GM23338 (cell line): Measurements from ENCODE around the gene SURF4. TPM values are rescaled to one million over a fixed set of nuclear protein-coding genes. Genes with fewer than 3 reads are reported as not detected.
"Not testable (repeated sequence)": the region's sequence is repeated elsewhere in the genome, so short reads cannot be mapped to it uniquely, and the experiment has no call there.

Experiments used
- ATAC-seq: fragments of 200-7000 bp; cut with Tn5 transposase; 3 replicates; pipeline ENCODE4 v1.9.1; 2020
- DNase-seq: peaks from one replicate; pipeline ENCODE4 v3.0.0-alpha.2; 2015; ENCODE audit warnings: low spot score
- H2AFZ ChIP-seq: fragments of 200-600 bp; sonication (generic); 2 replicates; pipeline ENCODE4 v1.8.0; 2016; ENCODE audit warnings: antibody characterized with exemption, mild to moderate bottlenecking, moderate library complexity
- H3F3A ChIP-seq: fragments of 200-600 bp; sonication (generic); replicated peaks from 2 replicates; pipeline ENCODE4 v1.8.0; 2017; ENCODE audit warnings: antibody characterized with exemption, mixed run types, low read depth
- H3K27ac ChIP-seq: fragments of 200-600 bp; sonication (generic); 2 replicates; pipeline ENCODE4 v1.6.1; 2016; ENCODE audit warnings: low read depth
- H3K27me3 ChIP-seq: fragments of 200-600 bp; sonication (generic); 2 replicates; pipeline ENCODE4 v1.8.0; 2016; ENCODE audit warnings: mild to moderate bottlenecking, mixed run types, moderate library complexity; ENCODE audit not compliant: insufficient read depth
- H3K36me3 ChIP-seq: fragments of 200-600 bp; sonication (generic); 2 replicates; pipeline ENCODE4 v1.8.0; 2016; ENCODE audit warnings: mild to moderate bottlenecking; ENCODE audit not compliant: insufficient read depth
- H3K4me1 ChIP-seq: fragments of 200-600 bp; sonication (generic); 2 replicates; pipeline ENCODE4 v1.8.0; 2016; ENCODE audit warnings: mild to moderate bottlenecking, moderate library complexity; ENCODE audit not compliant: insufficient read depth
- H3K4me2 ChIP-seq: fragments of 200-600 bp; sonication (generic); 2 replicates; pipeline ENCODE4 v1.7.1; 2017; ENCODE audit warnings: mixed run types
- H3K4me3 ChIP-seq: fragments of 200-600 bp; sonication (generic); 2 replicates; pipeline ENCODE4 v1.6.1; 2016; ENCODE audit warnings: mixed run types
- H3K79me2 ChIP-seq: fragments of 200-600 bp; sonication (generic); replicated peaks from 2 replicates; pipeline ENCODE4 v1.8.0; 2017; ENCODE audit warnings: mild to moderate bottlenecking; ENCODE audit not compliant: insufficient read depth
- H3K9me2 ChIP-seq: fragments of 200-600 bp; sonication (generic); 2 replicates; pipeline ENCODE4 v1.8.0; 2017; ENCODE audit not compliant: insufficient read depth
- H4K20me1 ChIP-seq: fragments of 200-600 bp; sonication (generic); replicated peaks from 2 replicates; pipeline ENCODE4 v1.8.0; 2017; ENCODE audit warnings: mild to moderate bottlenecking; ENCODE audit not compliant: insufficient read depth
- H3K27ac Mint-ChIP-seq: 2 replicates; pipeline ENCODE4 v1.8.0; 2020; ENCODE audit warnings: inconsistent platforms, mild to moderate bottlenecking, moderate library complexity, mixed read lengths
- H3K27me3 Mint-ChIP-seq: 3 replicates; pipeline ENCODE4 v1.8.0; 2022; ENCODE audit warnings: low read depth, mild to moderate bottlenecking, moderate library complexity, mixed read lengths, inconsistent platforms; ENCODE audit not compliant: insufficient read depth, poor library complexity
- H3K36me3 Mint-ChIP-seq: 3 replicates; pipeline ENCODE4 v1.8.0; 2021; ENCODE audit warnings: low read depth, mild to moderate bottlenecking, inconsistent platforms, moderate library complexity, mixed read lengths
- H3K4me1 Mint-ChIP-seq: 3 replicates; pipeline ENCODE4 v1.8.0; 2020; ENCODE audit warnings: mild to moderate bottlenecking, inconsistent platforms, mixed read lengths
- H3K4me3 Mint-ChIP-seq: 3 replicates; pipeline ENCODE4 v1.8.0; 2021; ENCODE audit warnings: moderate library complexity, mild to moderate bottlenecking, inconsistent platforms, mixed read lengths
- H3K9me3 Mint-ChIP-seq: 3 replicates; pipeline ENCODE4 v1.8.0; 2020; ENCODE audit warnings: moderate library complexity, mild to moderate bottlenecking, inconsistent platforms, mixed read lengths
- CREB1 ChIP-seq: fragments of 250-450 bp; sonication (Bioruptor Pico); IDR thresholded peaks from 2 replicates; pipeline ENCODE4 v1.5.0; 2020; ENCODE audit warnings: low read depth, mild to moderate bottlenecking, moderate library complexity
- CTCF ChIP-seq, 2 experiments: fragments of 200-600 bp in 1 of 2; sonication (generic) in 1 of 2; conservative IDR thresholded peaks; 2 replicates each; pipeline versions ENCODE4 v1.5.1 to v1.6.1; 2016 to 2017; ENCODE audit warnings: antibody characterized with exemption in 2 of 2, low read depth in 2 of 2, mild to moderate bottlenecking in 2 of 2, moderate library complexity in 1 of 2
- EZH2 ChIP-seq: fragments of 200-600 bp; sonication (generic); IDR thresholded peaks from one replicate; pipeline ENCODE4 v1.8.0; 2017; ENCODE audit warnings: antibody characterized with exemption, mild to moderate bottlenecking, low read depth; ENCODE audit not compliant: unreplicated experiment
- EZH2phosphoT487 ChIP-seq: fragments of 200-600 bp; sonication (generic); IDR thresholded peaks from one replicate; pipeline ENCODE4 v1.8.1; 2018; ENCODE audit warnings: antibody characterized with exemption; ENCODE audit not compliant: unreplicated experiment
- JUNB ChIP-seq: IDR thresholded peaks from one replicate; pipeline ENCODE4 v1.6.1; 2016; ENCODE audit warnings: antibody characterized with exemption; ENCODE audit not compliant: unreplicated experiment
- POLR2AphosphoS5 ChIP-seq: IDR thresholded peaks from 2 replicates; pipeline ENCODE4 v1.6.1; 2016; ENCODE audit warnings: antibody characterized with exemption, low read depth
- ZNF114 ChIP-seq: fragments of 250-450 bp; sonication (Bioruptor Pico); IDR thresholded peaks from 2 replicates; pipeline ENCODE4 v1.5.0; 2020; ENCODE audit warnings: mild to moderate bottlenecking, moderate library complexity
- ZNF331 ChIP-seq: fragments of 250-450 bp; sonication (Bioruptor Pico); IDR thresholded peaks from 2 replicates; pipeline ENCODE4 v1.5.0; 2020; ENCODE audit warnings: low read depth, mild to moderate bottlenecking, moderate library complexity
- ZNF462 ChIP-seq: fragments of 250-450 bp; sonication (Bioruptor Pico); IDR thresholded peaks from 2 replicates; pipeline ENCODE4 v1.5.0; 2020; ENCODE audit warnings: mild to moderate bottlenecking, moderate library complexity
- polyA plus RNA-seq: library from polyadenylated mRNA; unstranded; fragments of >200 nt; fragmentation: Nextera tagmentation; extraction: Ambion mirVana; gene quantifications from 2 replicates; pipeline ENCODE4 v1.2.1, GENCODE V29; 2016
- total RNA-seq: library from RNA; depleted of rRNA; stranded (reverse); fragments of >200 nt; shearing (Covaris generic); gene quantifications from 2 replicates; pipeline ENCODE4 v1.2.3, GENCODE V29; 2014

Gene SURF4
- total and polyA plus RNA-seq, 2 experiments from 2014 or later = 66.3 to 242 TPM

GRCh38 chr9:133320421-133320881 lies 55.4 kb downstream of the SURF4 start:
- Histone ChIP-seq H3K9me2 (no peaks in the 10 kb centered on the region), H3K4me2 (no peak overlapping the region), H4K20me1 (no peaks in the 10 kb centered on the region), H3K27ac (no peak overlapping the region), H2AFZ (no peak overlapping the region; the same call in 1 of the 2 replicates), H3K4me1 (no peaks in the 10 kb centered on the region), H3K79me2 (no peaks in the 10 kb centered on the region), H3F3A (no peaks in the 10 kb centered on the region), H3K4me3 (no peak overlapping the region), H3K36me3 (no peaks in the 10 kb centered on the region), H3K27me3 (no peaks in the 10 kb centered on the region)
- peaks cover 7% of the 10 kb centered on the region; the same call in 2 of the 3 replicates for H3K36me3 Mint-ChIP-seq
- H3K27me3 Mint-ChIP-seq = peaks cover 12% of the 10 kb centered on the region
- peak; percentile 40 to 61 for TF ChIP-seq CTCF (conservative IDR thresholded peaks at IDR 0.05; ENCODE audit: low read depth in 2 of 2)
- no peak for TF ChIP-seq CREB1
- ATAC-seq = peak; percentile 94
- no peak overlapping the region for H3K27ac Mint-ChIP-seq
- peaks cover 24% of the 10 kb centered on the region for H3K9me3 Mint-ChIP-seq
- peak; percentile 66 for DNase-seq
- H3K4me1 Mint-ChIP-seq = no peaks in the 10 kb centered on the region
- no peak overlapping the region for H3K4me3 Mint-ChIP-seq

- H3K79me2 ChIP-seq, H3K4me1 ChIP-seq, H3K27ac ChIP-seq, H3K4me3 Mint-ChIP-seq, H3K27me3 Mint-ChIP-seq, H3K4me2 ChIP-seq, H3K9me2 ChIP-seq, H3K36me3 Mint-ChIP-seq, H3K4me1 Mint-ChIP-seq, H3K27ac Mint-ChIP-seq, H2AFZ ChIP-seq, H3K9me3 Mint-ChIP-seq, H4K20me1 ChIP-seq, ATAC-seq, H3K4me3 ChIP-seq, DNase-seq, H3F3A ChIP-seq, H3K36me3 ChIP-seq, H3K27me3 ChIP-seq: not testable (repeated sequence)
Measured at GRCh38 chr9:133317551-133317950, 58.3 kb downstream of the SURF4 start.

GRCh38 chr9:133315997-133316396 lies 59.9 kb downstream of the SURF4 start:
- Histone ChIP-seq H3K79me2 (no peaks in the 10 kb centered on the region), H3K27ac (no peak overlapping the region), H4K20me1 (no peaks in the 10 kb centered on the region), H3K27me3 (no peaks in the 10 kb centered on the region), H3K4me3 (no peak overlapping the region), H3K4me2 (no peak overlapping the region), H3K9me2 (no peaks in the 10 kb centered on the region), H3K4me1 (no peaks in the 10 kb centered on the region), H3K36me3 (no peaks in the 10 kb centered on the region), H2AFZ (no peak overlapping the region), H3F3A (no peaks in the 10 kb centered on the region)
- Mint-ChIP-seq H3K9me3 (peaks cover 5% of the 10 kb centered on the region; the same call in 1 of the 3 replicates), H3K4me1 (no peaks in the 10 kb centered on the region), H3K27ac (no peak overlapping the region), H3K27me3 (peaks cover 3% of the 10 kb centered on the region), H3K4me3 (no peak overlapping the region), H3K36me3 (no peaks in the 10 kb centered on the region)
- DNase-seq (no peak), ATAC-seq (no peak)
- TF ChIP-seq EZH2 = no peak
- TF ChIP-seq CREB1 = no peak
- TF ChIP-seq EZH2phosphoT487 = no peak
- TF ChIP-seq ZNF462 (CRISPR knock-in tag) = no peak
- TF ChIP-seq ZNF114 (CRISPR knock-in tag) = no peak
- TF ChIP-seq ZNF331 (CRISPR knock-in tag) = no peak
- TF ChIP-seq POLR2AphosphoS5 = no peak
- TF ChIP-seq JUNB = no peak
